H1 (cell line): ENCODE data around the gene TSPAN32. TPM values are rescaled to one million over a fixed set of nuclear protein-coding genes. Genes with fewer than 3 reads are reported as not detected.
"Not testable (repeated sequence)": the region's sequence is repeated elsewhere in the genome, so short reads cannot be mapped to it uniquely, and the experiment has no call there.

Experiments used
- CTCF ChIA-PET: fragments of 300-600 bp; sonication (Branson Sonifier 250); formaldehyde crosslinking; loops from one replicate; lab custom pipeline; 2021; ENCODE audit not compliant: partially characterized antibody; lab: Charles Lee
- POLR2A ChIA-PET: fragments of 300-600 bp; sonication (Branson Sonifier 250); formaldehyde crosslinking; loops from one replicate; lab custom pipeline; 2021; ENCODE audit warnings: inconsistent platforms; ENCODE audit not compliant: partially characterized antibody; lab: Charles Lee
- DNase-seq, 2 experiments: peaks; one replicate each; pipeline versions ENCODE4 v3.0.0 to v3.0.0-alpha.2; 2010 to 2022; ENCODE audit warnings: low spot score in 2 of 2, low read depth in 1 of 2, mixed read lengths in 1 of 2
- FAIRE-seq: peaks from 2 replicates; lab custom pipeline; 2011; peaks lifted over from hg19 to GRCh38; lab: Jason Lieb, UNC
- H2AFZ ChIP-seq: 2 replicates; pipeline ENCODE4 v1.8.1; 2012; ENCODE audit warnings: low read length, inconsistent platforms
- H2AK5ac ChIP-seq: 2 replicates; pipeline ENCODE4 v1.6.1; 2013; ENCODE audit warnings: low read depth, low read length
- H2BK120ac ChIP-seq: replicated peaks from 2 replicates; pipeline ENCODE3; 2013; ENCODE audit warnings: low read depth, low read length, inconsistent platforms
- H2BK12ac ChIP-seq: 2 replicates; pipeline ENCODE4 v1.6.1; 2013; ENCODE audit warnings: low read depth, low read length
- H2BK15ac ChIP-seq: 2 replicates; pipeline ENCODE4 v1.6.1; 2013; ENCODE audit warnings: low read length
- H2BK20ac ChIP-seq: 2 replicates; pipeline ENCODE4 v1.6.1; 2013; ENCODE audit warnings: low read length
- H2BK5ac ChIP-seq: 2 replicates; pipeline ENCODE4 v1.6.1; 2013; ENCODE audit warnings: low read depth, low read length
- H3K14ac ChIP-seq: 2 replicates; pipeline ENCODE4 v1.6.1; 2013; ENCODE audit warnings: inconsistent platforms; ENCODE audit not compliant: insufficient read length
- H3K18ac ChIP-seq: 2 replicates; pipeline ENCODE4 v1.6.1; 2013; ENCODE audit warnings: low read length; ENCODE audit errors: extremely low read depth
- H3K23ac ChIP-seq: 2 replicates; pipeline ENCODE4 v1.6.1; 2013; ENCODE audit warnings: inconsistent platforms; ENCODE audit not compliant: insufficient read length
- H3K23me2 ChIP-seq: 2 replicates; pipeline ENCODE4 v1.6.1; 2013; ENCODE audit warnings: low read depth, low read length
- H3K27ac ChIP-seq: 2 replicates; pipeline ENCODE4 v1.6.1; 2011; ENCODE audit warnings: low read depth, low read length, inconsistent platforms
- H3K27me3 ChIP-seq, 4 experiments: replicated peaks in 1 of 4; 1 replicate in 1 of 4; 2 replicates in 3 of 4; pipeline versions ENCODE4 v1.6.1 to v1.8.1; 2011 to 2013; ENCODE audit warnings: low read length in 3 of 4, mild to moderate bottlenecking in 3 of 4, inconsistent platforms in 2 of 4, mixed read lengths in 2 of 4, moderate library complexity in 1 of 4; ENCODE audit not compliant: control insufficient read depth in 3 of 4, insufficient read depth in 3 of 4; ENCODE audit errors: extremely low read depth in 1 of 4
- H3K36me3 ChIP-seq, 4 experiments: 2 replicates each; pipeline versions ENCODE4 v1.6.1 to v1.8.1; 2011 to 2013; ENCODE audit warnings: mild to moderate bottlenecking in 4 of 4, low read length in 3 of 4, moderate library complexity in 2 of 4, control low read depth in 1 of 4, inconsistent platforms in 1 of 4; ENCODE audit not compliant: insufficient read depth in 4 of 4, control insufficient read depth in 2 of 4
- H3K4ac ChIP-seq: replicated peaks from 2 replicates; pipeline ENCODE3; 2013; ENCODE audit warnings: low read length, low read depth, mixed read lengths, inconsistent platforms; ENCODE audit not compliant: insufficient read length
- H3K4me1 ChIP-seq, 4 experiments: replicated peaks in 1 of 4; 1 replicate in 1 of 4; 2 replicates in 3 of 4; pipeline versions ENCODE4 v1.6.1 to v1.8.1; 2011 to 2013; ENCODE audit warnings: low read length in 3 of 4, inconsistent platforms in 2 of 4, mixed read lengths in 1 of 4; ENCODE audit not compliant: insufficient read depth in 4 of 4, control insufficient read depth in 3 of 4
- H3K4me2 ChIP-seq, 2 experiments: 2 replicates each; pipeline versions ENCODE4 v1.6.1 to v1.8.1; 2011 to 2013; ENCODE audit warnings: low read depth in 2 of 2, low read length in 2 of 2, control low read depth in 1 of 2, inconsistent platforms in 1 of 2, mild to moderate bottlenecking in 1 of 2; ENCODE audit not compliant: insufficient read depth in 1 of 2
- H3K4me3 ChIP-seq, 4 experiments: fragments of 200-600, 300-600 bp in 1 of 4; sonication (generic), shearing (Covaris generic), sonication (Bioruptor Twin) in 1 of 4; 2 replicates each; pipeline versions ENCODE4 v1.5.1 to v1.8.1; 2011 to 2016; ENCODE audit warnings: low read length in 4 of 4, low read depth in 3 of 4, control low read depth in 2 of 4, inconsistent platforms in 2 of 4, mild to moderate bottlenecking in 2 of 4, mixed read lengths in 1 of 4, moderate library complexity in 1 of 4; ENCODE audit not compliant: insufficient read depth in 2 of 4; ENCODE audit errors: extremely low read depth in 1 of 4
- H3K56ac ChIP-seq: replicated peaks from 2 replicates; pipeline ENCODE3; 2013; ENCODE audit warnings: low read depth, mild to moderate bottlenecking, mixed read lengths, low read length, inconsistent platforms; ENCODE audit not compliant: insufficient read length
- H3K79me1 ChIP-seq: 2 replicates; pipeline ENCODE4 v1.6.1; 2013; ENCODE audit warnings: low read depth, low read length, control low read depth
- H3K79me2 ChIP-seq, 2 experiments: 2 replicates each; pipeline versions ENCODE4 v1.6.1 to v1.8.1; 2012 to 2013; ENCODE audit warnings: low read length in 2 of 2, mild to moderate bottlenecking in 2 of 2, inconsistent platforms in 1 of 2; ENCODE audit not compliant: insufficient read depth in 2 of 2, control insufficient read depth in 1 of 2
- H3K9ac ChIP-seq, 4 experiments: replicated peaks in 1 of 4; 1 replicate in 1 of 4; 2 replicates in 3 of 4; pipeline versions ENCODE4 v1.6.1 to v1.8.1; 2011 to 2013; ENCODE audit warnings: low read depth in 3 of 4, low read length in 3 of 4, control low read depth in 2 of 4, mild to moderate bottlenecking in 2 of 4, moderate library complexity in 2 of 4, inconsistent platforms in 1 of 4; ENCODE audit errors: extremely low read depth in 1 of 4
- H3K9me3 ChIP-seq, 2 experiments: 2 replicates each; pipeline versions ENCODE4 v1.6.1 to v1.8.1; 2012 to 2013; ENCODE audit warnings: mild to moderate bottlenecking in 2 of 2, moderate library complexity in 2 of 2, control low read depth in 1 of 2, inconsistent platforms in 1 of 2, low read depth in 1 of 2, low read length in 1 of 2, mixed read lengths in 1 of 2; ENCODE audit not compliant: insufficient read depth in 2 of 2
- H4K20me1 ChIP-seq, 2 experiments: replicated peaks in 1 of 2; 2 replicates each; pipeline versions ENCODE3 to v1.8.1; 2011 to 2013; ENCODE audit warnings: inconsistent platforms in 2 of 2, low read length in 2 of 2, mild to moderate bottlenecking in 1 of 2; ENCODE audit not compliant: insufficient read depth in 2 of 2, control insufficient read depth in 1 of 2
- H4K5ac ChIP-seq: 2 replicates; pipeline ENCODE4 v1.6.1; 2013; ENCODE audit warnings: low read length, low read depth, mixed read lengths, inconsistent platforms; ENCODE audit not compliant: insufficient read length
- H4K8ac ChIP-seq: 2 replicates; pipeline ENCODE4 v1.8.0; 2013; ENCODE audit warnings: mild to moderate bottlenecking, moderate library complexity, low read length, inconsistent platforms; ENCODE audit not compliant: insufficient read depth; ENCODE audit errors: extremely low read depth
- H4K91ac ChIP-seq: replicated peaks from 2 replicates; pipeline ENCODE3; 2013; ENCODE audit warnings: low read length, mixed read lengths, inconsistent platforms; ENCODE audit not compliant: insufficient read length
- WGBS, 2 experiments: shearing (Covaris generic) in 1 of 2; methylation state at CpG; one replicate each; pipeline versions ENCODE4 v1.1.6 to v1.1.7; 2013 to 2015; ENCODE audit warnings: low lambda C conversion rate in 2 of 2, mixed read lengths in 2 of 2, inconsistent platforms in 1 of 2, low coverage in 1 of 2, missing lambda C conversion rate in 1 of 2; ENCODE audit not compliant: insufficient replicate concordance in 2 of 2, insufficient coverage in 1 of 2, insufficient read length in 1 of 2; ENCODE audit errors: extremely low coverage in 1 of 2, missing lambda C conversion rate in 1 of 2; 5-methylcytosine and 5-hydroxymethylcytosine counted together
- polyA plus RNA-seq, 7 experiments: library from polyadenylated mRNA; depleted of rRNA in 3 of 7; stranded (reverse) in 5 of 7; unstranded in 2 of 7; fragments of >200 nt in 5 of 7; fragments of 200-250 nt in 2 of 7; gene quantifications; 1 replicate in 5 of 7; 2 replicates in 1 of 7; 4 replicates in 1 of 7; pipeline versions ENCODE4 v1.2.1 to v1.2.3, GENCODE V29; 2011 to 2013; ENCODE audit warnings: missing spikeins in 2 of 7, mixed read lengths in 2 of 7
- total RNA-seq: library from RNA; stranded (reverse); fragmentation: NEBNext Ultra II Directional; extraction: Animal tissue kit (Norgen Biotek cat#: 25700); gene quantifications from 2 replicates; pipeline ENCODE4 v1.2.1, GENCODE V29; 2021

TSPAN32 gene
- total and polyA plus RNA-seq, 2 of the 8 experiments (the other 6 are each of a cell fraction or from before 2014, with no cell fraction given) = not detected

DNA sequence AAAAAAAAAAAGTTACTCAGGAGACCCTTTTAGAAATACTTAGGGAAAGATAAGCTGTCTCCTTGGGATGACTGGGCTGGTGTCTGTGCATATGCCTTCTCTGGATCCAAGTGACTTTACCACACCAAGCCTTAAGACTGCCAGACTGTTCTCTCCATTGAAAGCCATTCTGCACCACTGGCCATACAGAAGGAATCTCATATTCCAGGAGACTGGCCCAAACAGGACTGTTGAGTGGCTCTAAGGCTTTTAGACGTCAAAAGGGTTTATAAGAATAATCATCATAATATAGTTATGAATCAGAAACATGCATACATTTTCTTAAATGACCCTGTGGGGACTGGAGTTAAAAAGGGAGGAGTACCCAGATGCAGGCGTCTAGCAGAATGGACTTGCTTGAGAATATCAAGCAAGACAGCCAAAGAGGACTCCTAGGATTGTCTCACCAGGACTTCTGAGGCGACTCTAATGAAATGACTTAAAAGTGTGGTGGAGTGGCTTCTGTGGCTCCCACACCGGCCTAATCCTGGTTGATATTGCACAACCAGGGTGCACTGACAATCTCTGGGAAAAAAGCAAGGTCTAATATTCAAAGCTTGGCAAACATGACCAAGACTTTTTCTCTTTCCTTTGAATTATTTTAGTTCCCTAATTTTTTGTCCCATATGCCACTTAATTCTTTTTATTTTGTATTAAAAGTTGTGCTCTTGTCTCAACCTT, 31.8 kb downstream of the TSPAN32 start:
- H2AFZ ChIP-seq, H3K14ac ChIP-seq, H3K79me1 ChIP-seq, H3K23me2 ChIP-seq, H3K9ac ChIP-seq, H3K4me3 ChIP-seq, H3K18ac ChIP-seq, H3K56ac ChIP-seq, FAIRE-seq, H3K4me1 ChIP-seq, H4K20me1 ChIP-seq, H2BK15ac ChIP-seq, H3K4ac ChIP-seq, H3K27me3 ChIP-seq, H4K8ac ChIP-seq, H3K79me2 ChIP-seq, H4K91ac ChIP-seq, H2BK5ac ChIP-seq, H3K27ac ChIP-seq, H2BK20ac ChIP-seq, DNase-seq, H2BK12ac ChIP-seq, H2AK5ac ChIP-seq, H3K36me3 ChIP-seq, H2BK120ac ChIP-seq, CTCF ChIA-PET, H3K4me2 ChIP-seq, H3K23ac ChIP-seq, POLR2A ChIA-PET, H4K5ac ChIP-seq: not testable (repeated sequence)
- 83% methylated on average over 2 of the region's 4 CpGs; no CpG with 5 or more reads in 1 of the 2 experiments for WGBS, 2 experiments
- peaks cover 7 to 18% of the 10 kb centered on the region in 2 experiments; a peak in 3 of 4 replicates for H3K9me3 ChIP-seq

- H3K79me2 ChIP-seq, H3K27ac ChIP-seq, POLR2A ChIA-PET, H2BK120ac ChIP-seq, H3K23me2 ChIP-seq, H3K4ac ChIP-seq, FAIRE-seq, H4K8ac ChIP-seq, H2BK20ac ChIP-seq, H2BK12ac ChIP-seq, H4K20me1 ChIP-seq, H3K4me3 ChIP-seq, H2BK5ac ChIP-seq, H3K27me3 ChIP-seq, H3K18ac ChIP-seq, CTCF ChIA-PET, H3K4me2 ChIP-seq, H2AFZ ChIP-seq, H4K91ac ChIP-seq, H3K14ac ChIP-seq, H3K4me1 ChIP-seq, H3K56ac ChIP-seq, H3K79me1 ChIP-seq, H4K5ac ChIP-seq, H2BK15ac ChIP-seq, DNase-seq, H2AK5ac ChIP-seq, H3K9ac ChIP-seq, H3K36me3 ChIP-seq, H3K23ac ChIP-seq: not testable (repeated sequence)
- 93% methylated on average over 18 of the region's 18 CpGs; no CpG with 5 or more reads in 1 of the 2 experiments for WGBS, 2 experiments
- peaks cover 7 to 15% of the 10 kb centered on the region in 2 experiments; a peak in 3 of 4 replicates for H3K9me3 ChIP-seq
Observed at GRCh38 chr11:2335286-2335685, 33.5 kb downstream of the TSPAN32 start.
